ENCODE results near the gene ANKRD16.

Gene ANKRD16

DNA sequence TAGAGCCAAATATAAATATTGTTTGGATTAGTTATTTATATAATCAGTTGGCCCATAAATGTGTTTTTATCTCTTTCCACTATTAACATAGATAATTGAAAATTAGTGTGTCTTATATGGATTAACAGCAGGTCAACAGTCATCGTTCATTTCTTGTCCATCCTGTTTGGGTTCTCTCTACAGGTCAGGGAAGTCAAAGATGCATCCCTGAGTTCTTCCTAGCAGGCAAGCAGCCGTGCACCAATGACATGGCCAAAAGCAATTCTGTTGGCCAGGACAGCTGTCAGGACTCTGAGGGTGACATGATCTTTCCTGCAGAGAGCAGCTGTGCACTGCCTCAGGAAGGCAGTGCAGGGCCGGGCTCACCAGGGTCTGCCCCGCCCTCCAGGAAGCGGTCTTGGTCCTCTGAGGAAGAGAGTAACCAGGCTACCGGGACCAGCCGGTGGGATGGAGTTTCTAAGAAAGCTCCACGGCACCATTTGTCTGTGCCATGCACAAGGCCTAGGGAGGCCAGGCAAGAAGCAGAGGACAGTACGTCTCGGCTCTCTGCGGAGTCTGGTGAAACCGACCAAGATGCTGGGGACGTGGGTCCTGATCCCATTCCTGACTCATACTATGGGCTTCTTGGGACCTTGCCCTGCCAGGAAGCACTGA, 16.3 kb upstream of the ANKRD16 start:
- Histone ChIP-seq H3K4me1 (ENCODE audit: control insufficient read depth in 5 of 5, insufficient read depth in 5 of 5, low read length in 5 of 5) (peaks cover 0 to 4% (median 0%) of the 10 kb centered on the region in 5 donors), H3K4me3 (ENCODE audit: low read depth in 1 of 5, low read length in 5 of 5) (no peak overlapping the region), H3K27me3 (ENCODE audit: control insufficient read depth in 5 of 5, insufficient read depth in 4 of 5, low read length in 5 of 5) (no peaks in the 10 kb centered on the region), H3K9me3 (ENCODE audit: control insufficient read depth in 5 of 5, low read length in 5 of 5) (no peaks in the 10 kb centered on the region), H3K36me3 (ENCODE audit: control insufficient read depth in 5 of 5, insufficient read depth in 5 of 5, low read length in 5 of 5) (peaks cover 13 to 36% (median 35%) of the 10 kb centered on the region in 5 donors), H3K9ac (ENCODE audit: low read length in 5 of 5) (no peak overlapping the region), H3K27ac (ENCODE audit: low read depth, low read length) (no peak overlapping the region)

DNA sequence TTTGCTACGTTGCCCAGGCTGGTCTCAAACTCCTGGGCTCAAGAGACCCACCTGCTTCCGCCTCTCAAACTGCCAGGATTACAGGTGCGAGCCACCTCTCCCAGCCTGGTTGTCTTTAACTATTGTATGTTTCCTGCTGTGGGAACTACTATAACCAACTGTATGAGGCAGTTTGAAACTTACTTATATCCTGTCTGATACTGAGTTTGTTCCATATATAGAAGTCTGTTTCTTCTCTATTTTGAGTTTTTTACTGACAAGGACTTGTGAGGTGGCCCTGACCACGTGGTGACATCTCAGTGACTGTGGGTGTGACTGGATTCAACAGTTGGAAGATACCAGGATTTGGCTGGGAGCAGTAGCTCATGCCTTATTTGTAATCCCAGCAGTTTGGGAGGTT, 14.5 kb upstream of the ANKRD16 start:
- H3K9me3 ChIP-seq (ENCODE audit: control insufficient read depth in 5 of 5, low read length in 5 of 5) = no peaks in the 10 kb centered on the region
- peaks cover 0 to 4% (median 0%) of the 10 kb centered on the region in 5 donors for H3K4me1 ChIP-seq (ENCODE audit: control insufficient read depth in 5 of 5, insufficient read depth in 5 of 5, low read length in 5 of 5)
- no peak overlapping the region for H3K4me3 ChIP-seq (ENCODE audit: low read depth in 1 of 5, low read length in 5 of 5)
- peaks cover 8 to 20% (median 17%) of the 10 kb centered on the region in 5 donors for H3K36me3 ChIP-seq (ENCODE audit: control insufficient read depth in 5 of 5, insufficient read depth in 5 of 5, low read length in 5 of 5)
- no peaks in the 10 kb centered on the region for H3K27me3 ChIP-seq (ENCODE audit: control insufficient read depth in 5 of 5, insufficient read depth in 4 of 5, low read length in 5 of 5)
- H3K27ac ChIP-seq (ENCODE audit: low read depth, low read length) = no peak overlapping the region
- H3K9ac ChIP-seq (ENCODE audit: low read length in 5 of 5) = no peak overlapping the region

GRCh38 chr10:5903563-5903962, 13.9 kb upstream of the ANKRD16 start:
- Histone ChIP-seq H3K27ac (ENCODE audit: low read depth, low read length) (no peak overlapping the region), H3K4me1 (ENCODE audit: control insufficient read depth in 5 of 5, insufficient read depth in 5 of 5, low read length in 5 of 5) (peaks cover 0 to 4% (median 0%) of the 10 kb centered on the region in 5 donors), H3K4me3 (ENCODE audit: low read depth in 1 of 5, low read length in 5 of 5) (no peak overlapping the region), H3K9ac (ENCODE audit: low read length in 5 of 5) (no peak overlapping the region), H3K9me3 (ENCODE audit: control insufficient read depth in 5 of 5, low read length in 5 of 5) (no peaks in the 10 kb centered on the region), H3K36me3 (ENCODE audit: control insufficient read depth in 5 of 5, insufficient read depth in 5 of 5, low read length in 5 of 5) (peaks cover 7 to 15% (median 11%) of the 10 kb centered on the region in 5 donors), H3K27me3 (ENCODE audit: control insufficient read depth in 5 of 5, insufficient read depth in 4 of 5, low read length in 5 of 5) (no peaks in the 10 kb centered on the region)

- H3K27ac ChIP-seq (ENCODE audit: low read depth, low read length) = no peak overlapping the region
- no peak overlapping the region for H3K9ac ChIP-seq (ENCODE audit: low read length in 5 of 5)
- peaks cover 0 to 4% (median 0%) of the 10 kb centered on the region in 5 donors for H3K4me1 ChIP-seq (ENCODE audit: control insufficient read depth in 5 of 5, insufficient read depth in 5 of 5, low read length in 5 of 5)
- no peak overlapping the region for H3K4me3 ChIP-seq (ENCODE audit: low read depth in 1 of 5, low read length in 5 of 5)
- peaks cover under 1 to 15% (median 11%) of the 10 kb centered on the region in 5 donors for H3K36me3 ChIP-seq (ENCODE audit: control insufficient read depth in 5 of 5, insufficient read depth in 5 of 5, low read length in 5 of 5)
- H3K27me3 ChIP-seq (ENCODE audit: control insufficient read depth in 5 of 5, insufficient read depth in 4 of 5, low read length in 5 of 5) = no peaks in the 10 kb centered on the region
- peaks cover 0 to 7% (median 5%) of the 10 kb centered on the region in 5 donors for H3K9me3 ChIP-seq (ENCODE audit: control insufficient read depth in 5 of 5, low read length in 5 of 5)
Observed at GRCh38 chr10:5902511-5903274, 13.0 kb upstream of the ANKRD16 start.

DNA sequence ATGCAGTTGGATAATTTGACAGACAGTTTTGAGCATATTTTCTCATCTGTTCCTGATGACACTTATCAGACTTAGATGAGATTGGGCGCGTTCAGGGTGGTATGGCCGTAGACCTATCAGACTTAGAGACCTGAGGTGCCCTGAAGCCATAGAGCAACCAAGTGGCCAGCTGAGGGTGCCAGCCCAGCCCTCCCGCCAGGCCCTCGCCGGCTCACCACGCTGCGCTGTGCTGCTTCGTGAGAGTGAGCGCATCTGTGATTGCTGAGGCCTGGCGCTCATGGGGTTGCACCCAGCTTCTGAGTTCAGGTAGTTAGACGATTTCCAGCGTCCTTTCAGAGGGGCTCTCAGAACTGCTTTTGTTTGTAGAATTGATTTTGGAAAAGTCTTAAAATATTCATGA, 10.6 kb upstream of the ANKRD16 start:
- no peak overlapping the region for H3K4me3 ChIP-seq (ENCODE audit: low read depth in 1 of 5, low read length in 5 of 5)
- no peaks in the 10 kb centered on the region for H3K4me1 ChIP-seq (ENCODE audit: control insufficient read depth in 5 of 5, insufficient read depth in 5 of 5, low read length in 5 of 5)
- no peak overlapping the region for H3K9ac ChIP-seq (ENCODE audit: low read length in 5 of 5)
- H3K27ac ChIP-seq (ENCODE audit: low read depth, low read length) = no peak overlapping the region
- no peaks in the 10 kb centered on the region for H3K27me3 ChIP-seq (ENCODE audit: control insufficient read depth in 5 of 5, insufficient read depth in 4 of 5, low read length in 5 of 5)
- H3K36me3 ChIP-seq (ENCODE audit: control insufficient read depth in 5 of 5, insufficient read depth in 5 of 5, low read length in 5 of 5) = peaks cover 0 to 19% (median 16%) of the 10 kb centered on the region in 5 donors
- H3K9me3 ChIP-seq (ENCODE audit: control insufficient read depth in 5 of 5, low read length in 5 of 5) = peaks cover 0 to 7% (median 5%) of the 10 kb centered on the region in 5 donors

DNA sequence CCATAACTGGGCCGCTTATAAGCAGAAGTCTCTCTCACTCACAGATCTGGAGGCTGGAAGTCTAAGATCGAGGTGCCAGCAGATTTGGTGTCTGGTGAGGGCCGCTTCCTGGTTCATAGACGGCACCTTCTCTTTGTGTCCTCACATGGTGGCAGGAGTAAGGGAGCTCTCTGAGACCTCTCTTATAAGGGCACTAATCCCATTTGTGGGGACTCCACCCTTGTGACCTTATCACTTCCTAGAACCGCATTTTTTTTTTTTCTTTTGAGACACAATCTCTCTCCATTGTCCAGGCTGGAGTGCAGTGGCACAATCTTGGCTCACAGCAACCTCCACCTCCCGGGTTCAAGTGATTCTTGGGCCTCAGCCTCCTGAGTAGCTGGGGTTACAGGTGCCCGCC, 8.5 kb upstream of the ANKRD16 start:
- Histone ChIP-seq H3K27me3 (ENCODE audit: control insufficient read depth in 5 of 5, insufficient read depth in 4 of 5, low read length in 5 of 5) (no peaks in the 10 kb centered on the region), H3K4me1 (ENCODE audit: control insufficient read depth in 5 of 5, insufficient read depth in 5 of 5, low read length in 5 of 5) (no peaks in the 10 kb centered on the region), H3K36me3 (ENCODE audit: control insufficient read depth in 5 of 5, insufficient read depth in 5 of 5, low read length in 5 of 5) (peaks cover 0 to 32% (median 26%) of the 10 kb centered on the region in 5 donors), H3K27ac (ENCODE audit: low read depth, low read length) (no peak overlapping the region), H3K9ac (ENCODE audit: low read length in 5 of 5) (no peak overlapping the region), H3K9me3 (ENCODE audit: control insufficient read depth in 5 of 5, low read length in 5 of 5) (peaks cover 0 to 7% (median 5%) of the 10 kb centered on the region in 5 donors), H3K4me3 (ENCODE audit: low read depth in 1 of 5, low read length in 5 of 5) (no peak overlapping the region)

DNA sequence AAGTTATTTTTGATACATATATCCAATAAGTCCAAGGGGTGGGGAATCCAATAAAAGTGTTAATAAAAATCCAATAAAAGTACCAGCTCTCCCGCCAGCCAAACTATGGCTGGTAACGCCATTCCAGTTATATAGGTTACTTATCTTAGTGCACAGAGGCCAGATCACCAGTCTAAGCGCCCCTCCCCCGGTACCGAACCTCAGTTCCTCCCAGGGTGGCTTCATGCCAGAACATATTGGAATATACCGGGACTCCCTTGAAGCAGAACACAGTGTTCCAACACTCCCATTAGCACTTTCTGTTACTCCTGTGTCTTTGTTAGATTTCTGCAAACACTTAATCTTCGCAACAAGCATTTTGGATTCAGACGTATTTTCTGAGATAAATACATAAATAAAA, 7.8 kb upstream of the ANKRD16 start:
- Histone ChIP-seq H3K9ac (ENCODE audit: low read length in 5 of 5) (no peak overlapping the region), H3K27me3 (ENCODE audit: control insufficient read depth in 5 of 5, insufficient read depth in 4 of 5, low read length in 5 of 5) (no peaks in the 10 kb centered on the region), H3K27ac (ENCODE audit: low read depth, low read length) (no peak overlapping the region), H3K36me3 (ENCODE audit: control insufficient read depth in 5 of 5, insufficient read depth in 5 of 5, low read length in 5 of 5) (peaks cover 0 to 32% (median 26%) of the 10 kb centered on the region in 5 donors), H3K4me3 (ENCODE audit: low read depth in 1 of 5, low read length in 5 of 5) (no peak overlapping the region), H3K4me1 (ENCODE audit: control insufficient read depth in 5 of 5, insufficient read depth in 5 of 5, low read length in 5 of 5) (peaks cover 0 to 2% (median 0%) of the 10 kb centered on the region in 5 donors), H3K9me3 (ENCODE audit: control insufficient read depth in 5 of 5, low read length in 5 of 5) (peaks cover 0 to 7% (median 5%) of the 10 kb centered on the region in 5 donors)

DNA sequence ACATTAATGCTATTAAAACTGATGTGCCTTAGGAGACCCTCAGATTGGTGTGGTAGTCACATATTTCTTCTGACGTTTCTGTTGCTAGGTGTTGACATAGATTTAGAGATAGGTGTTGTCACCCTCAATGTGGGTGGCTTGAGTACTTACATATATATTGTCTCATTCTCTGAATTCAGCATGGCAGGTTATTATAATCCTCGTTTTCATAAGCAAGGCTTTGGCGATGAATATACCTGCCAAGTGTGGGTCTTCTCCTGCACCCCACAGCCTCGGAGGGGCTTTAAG, 7.3 kb upstream of the ANKRD16 start:
- Histone ChIP-seq H3K27ac (ENCODE audit: low read depth, low read length) (no peak overlapping the region), H3K9me3 (ENCODE audit: control insufficient read depth in 5 of 5, low read length in 5 of 5) (peaks cover 0 to 7% (median 5%) of the 10 kb centered on the region in 5 donors), H3K9ac (ENCODE audit: low read length in 5 of 5) (no peak overlapping the region), H3K36me3 (ENCODE audit: control insufficient read depth in 5 of 5, insufficient read depth in 5 of 5, low read length in 5 of 5) (peaks cover 0 to 32% (median 26%) of the 10 kb centered on the region in 5 donors), H3K27me3 (ENCODE audit: control insufficient read depth in 5 of 5, insufficient read depth in 4 of 5, low read length in 5 of 5) (no peaks in the 10 kb centered on the region), H3K4me1 (ENCODE audit: control insufficient read depth in 5 of 5, insufficient read depth in 5 of 5, low read length in 5 of 5) (peaks cover 0 to 7% (median 3%) of the 10 kb centered on the region in 5 donors), H3K4me3 (ENCODE audit: low read depth in 1 of 5, low read length in 5 of 5) (no peak overlapping the region)

- H3K9me3 ChIP-seq (ENCODE audit: control insufficient read depth in 5 of 5, low read length in 5 of 5) = peaks cover 0 to 7% (median 5%) of the 10 kb centered on the region in 5 donors
- peaks cover 0 to 32% (median 26%) of the 10 kb centered on the region in 5 donors for H3K36me3 ChIP-seq (ENCODE audit: control insufficient read depth in 5 of 5, insufficient read depth in 5 of 5, low read length in 5 of 5)
- H3K4me1 ChIP-seq (ENCODE audit: control insufficient read depth in 5 of 5, insufficient read depth in 5 of 5, low read length in 5 of 5) = peaks cover 0 to 13% (median 9%) of the 10 kb centered on the region in 5 donors
- H3K4me3 ChIP-seq (ENCODE audit: low read depth in 1 of 5, low read length in 5 of 5) = no peak overlapping the region
- no peak overlapping the region for H3K9ac ChIP-seq (ENCODE audit: low read length in 5 of 5)
- H3K27me3 ChIP-seq (ENCODE audit: control insufficient read depth in 5 of 5, insufficient read depth in 4 of 5, low read length in 5 of 5) = no peaks in the 10 kb centered on the region
- no peak overlapping the region for H3K27ac ChIP-seq (ENCODE audit: low read depth, low read length)
Observed at GRCh38 chr10:5896208-5897052, 6.7 kb upstream of the ANKRD16 start.
